SJSA1 (cell line): Measurements from ENCODE around the gene WDR27. TPM values are rescaled to one million over a fixed set of nuclear protein-coding genes. Genes with fewer than 3 reads are reported as not detected.
"Not testable (repeated sequence)": the region's sequence is repeated elsewhere in the genome, so short reads cannot be mapped to it uniquely, and the experiment has no call there.

Experiments used
- DNase-seq, 2 experiments: peaks; one replicate each; pipeline ENCODE4 v3.0.0-alpha.2; 2015 to 2020; ENCODE audit warnings: low spot score in 2 of 2, low read depth in 1 of 2
- H3K27ac ChIP-seq: fragments of 250-450 bp; sonication (Bioruptor Pico); 2 replicates; pipeline ENCODE4 v1.5.1; 2020; ENCODE audit warnings: mild to moderate bottlenecking, moderate library complexity
- H3K27me3 ChIP-seq: fragments of 250-450 bp; sonication (Bioruptor Pico); replicated peaks from 2 replicates; pipeline ENCODE4 v1.5.1; 2020; ENCODE audit warnings: mild to moderate bottlenecking, moderate library complexity
- H3K36me3 ChIP-seq: fragments of 250-450 bp; sonication (Bioruptor Pico); 2 replicates; pipeline ENCODE4 v1.5.1; 2020; ENCODE audit warnings: mild to moderate bottlenecking
- H3K4me1 ChIP-seq: fragments of 250-450 bp; sonication (Bioruptor Pico); replicated peaks from 2 replicates; pipeline ENCODE4 v1.6.1; 2021; ENCODE audit warnings: mild to moderate bottlenecking
- H3K4me3 ChIP-seq: fragments of 250-450 bp; sonication (Bioruptor Pico); 2 replicates; pipeline ENCODE4 v1.5.1; 2020; ENCODE audit warnings: mild to moderate bottlenecking
- H3K9me3 ChIP-seq: fragments of 250-450 bp; sonication (Bioruptor Pico); replicated peaks from 2 replicates; pipeline ENCODE4 v1.5.1; 2020; ENCODE audit warnings: mild to moderate bottlenecking
- total RNA-seq: library from RNA; depleted of rRNA; stranded (reverse); fragments of >200 nt; shearing (Covaris generic); gene quantifications from 2 replicates; pipeline ENCODE4 v1.2.3, GENCODE V29; 2014

The WDR27 gene
- total RNA-seq, 1 experiment from 2014 or later = 9.6 TPM

DNA sequence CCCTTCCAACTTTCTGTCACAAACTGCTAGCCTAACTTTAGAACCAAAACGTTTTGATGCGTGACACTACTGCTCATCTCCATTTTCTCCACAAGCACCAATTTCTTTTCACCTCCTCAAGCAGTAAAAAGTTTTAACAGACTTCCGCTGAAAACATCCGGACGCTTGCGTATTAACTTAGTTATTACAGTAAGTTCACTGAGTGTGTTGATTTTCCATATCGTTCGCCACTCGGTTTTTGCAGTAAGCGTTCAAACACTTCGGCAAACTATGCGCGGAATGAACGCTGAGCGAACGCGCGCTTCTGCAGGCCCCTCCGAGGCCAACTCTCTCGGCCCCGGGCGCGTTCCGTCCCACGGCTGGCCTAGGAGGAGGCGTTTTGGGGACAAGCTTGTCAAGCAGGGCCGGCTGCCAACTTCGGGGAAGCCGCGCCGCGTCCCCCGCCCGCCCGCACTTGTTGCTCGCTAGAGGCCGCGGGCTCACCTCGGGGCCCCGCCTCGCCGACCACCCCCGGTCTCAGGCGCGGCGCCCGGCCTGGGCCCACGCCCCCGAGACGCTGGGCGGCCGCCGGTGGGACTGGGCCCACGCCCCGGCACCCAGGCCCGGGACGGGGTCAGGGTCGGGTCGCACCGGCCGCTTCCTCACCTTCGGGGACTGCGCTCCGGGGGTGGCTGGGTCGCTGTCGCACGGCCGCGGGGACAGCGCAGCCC lies 21.5 kb upstream of the WDR27 start:
- H3K9me3 ChIP-seq = no peaks in the 10 kb centered on the region; the same call in 1 of the 2 replicates
- peak overlapping the region; percentile 96 for H3K4me3 ChIP-seq
- peak; percentile 57 to 62 for DNase-seq
- no peaks in the 10 kb centered on the region for H3K27me3 ChIP-seq
- H3K4me1 ChIP-seq = peaks cover 18% of the 10 kb centered on the region
- peaks cover 7% of the 10 kb centered on the region for H3K36me3 ChIP-seq
- H3K27ac ChIP-seq = peak overlapping the region; percentile 67

DNA sequence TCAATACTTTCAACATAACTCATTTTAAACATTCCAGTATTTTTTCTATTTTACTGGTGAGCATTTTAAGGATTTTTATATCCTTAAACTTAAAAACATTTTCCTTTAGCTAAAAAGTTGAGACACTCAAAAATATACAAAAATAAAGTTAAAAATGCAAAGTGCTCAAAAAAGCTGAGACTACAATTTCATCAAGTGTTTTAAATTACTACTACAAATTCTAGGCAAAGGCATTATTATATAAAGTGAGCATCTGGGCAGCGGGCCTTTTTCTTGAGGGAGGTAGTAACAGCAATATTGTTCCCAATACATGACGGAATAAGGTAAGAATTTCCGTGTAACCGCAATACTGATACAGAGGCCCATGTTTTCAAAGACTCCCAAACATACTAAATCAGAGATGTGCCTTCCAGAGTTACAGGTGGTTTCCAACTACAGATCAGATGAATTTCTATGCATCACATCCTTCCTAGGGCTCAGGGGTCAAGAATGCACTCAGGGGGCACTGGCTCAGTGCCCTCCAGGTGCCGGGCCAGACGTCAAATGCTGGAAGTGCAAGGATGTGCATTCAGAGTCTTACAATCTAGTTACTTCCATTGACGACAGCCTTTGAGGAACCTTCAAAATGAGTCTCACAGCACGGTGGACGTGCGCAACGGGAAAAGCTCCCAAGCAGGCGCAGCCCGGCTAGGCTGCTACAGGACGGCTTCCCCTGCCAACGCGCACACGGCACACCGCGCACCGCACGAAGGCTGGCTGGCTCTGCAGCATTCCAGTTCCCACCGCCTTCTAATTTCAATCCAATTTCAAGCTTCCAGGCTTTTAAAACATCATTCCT lies 20.8 kb upstream of the WDR27 start:
- Histone ChIP-seq H3K4me3 (peak overlapping the region; percentile 96), H3K27ac (peak overlapping the region; percentile 67), H3K27me3 (no peaks in the 10 kb centered on the region), H3K36me3 (peaks cover 7% of the 10 kb centered on the region), H3K4me1 (peaks cover 18% of the 10 kb centered on the region), H3K9me3 (no peaks in the 10 kb centered on the region; the same call in 1 of the 2 replicates)
- peak in 1 of 2 experiments; percentile 47 for DNase-seq

DNA sequence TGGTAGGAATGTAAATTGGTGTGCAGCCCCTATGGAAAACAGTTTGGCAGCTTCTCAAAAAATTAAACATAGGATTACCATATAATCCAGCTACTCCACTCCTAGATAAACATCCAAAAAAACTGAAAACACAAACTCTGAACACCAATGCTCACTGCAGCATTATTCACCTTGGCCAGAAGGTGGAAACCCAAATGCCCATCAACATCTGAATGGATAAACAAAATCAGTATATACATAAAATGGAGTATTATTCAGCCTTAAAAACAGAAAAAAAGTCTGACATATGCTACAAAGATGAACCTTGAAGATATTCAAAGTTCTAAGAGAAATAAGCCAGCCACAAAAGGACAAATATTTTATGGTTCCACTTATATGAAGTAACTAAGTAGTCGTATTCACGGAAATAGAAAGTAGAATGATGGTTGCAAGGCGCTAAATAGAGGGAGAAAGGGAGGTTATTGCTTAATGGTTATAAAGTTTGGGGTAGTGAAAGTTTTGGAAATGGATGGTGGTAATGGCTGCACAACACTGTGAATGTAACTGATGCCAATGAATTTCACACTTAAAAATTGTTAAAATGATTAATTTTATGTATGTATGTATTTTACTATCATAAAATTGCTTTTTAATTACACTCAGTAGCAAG lies 18.5 kb upstream of the WDR27 start:
- H3K36me3 ChIP-seq = peaks cover 25% of the 10 kb centered on the region
- peaks cover 18% of the 10 kb centered on the region for H3K4me1 ChIP-seq

DNA sequence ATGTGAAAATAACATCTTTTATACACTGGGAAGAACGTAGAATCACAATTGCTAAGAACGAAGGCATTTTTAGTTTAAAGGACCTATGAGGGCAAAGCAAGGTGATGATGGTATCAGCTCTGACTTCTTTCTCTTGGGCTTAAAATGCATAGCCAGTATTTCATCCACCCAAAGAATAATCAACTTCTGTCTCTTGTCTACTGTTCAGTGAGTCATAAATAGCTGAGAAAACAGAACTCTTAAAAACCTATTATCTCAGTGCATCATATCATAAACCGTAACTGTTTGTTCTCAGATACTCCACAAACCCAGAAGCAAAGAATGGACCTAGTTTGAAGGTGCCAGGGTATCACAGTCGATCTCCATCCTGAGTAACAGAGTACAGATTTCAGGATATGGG lies 17.3 kb upstream of the WDR27 start:
- H3K27ac ChIP-seq = no peak overlapping the region
- no peaks in the 10 kb centered on the region for H3K27me3 ChIP-seq
- peaks cover 38% of the 10 kb centered on the region for H3K36me3 ChIP-seq
- H3K9me3 ChIP-seq = no peaks in the 10 kb centered on the region; the same call in 1 of the 2 replicates
- no peak overlapping the region for H3K4me3 ChIP-seq
- peaks cover 12% of the 10 kb centered on the region for H3K4me1 ChIP-seq
- no peak for DNase-seq

More for the DNA sequence above, 18.5 kb upstream of the WDR27 start:
- no peak for DNase-seq
- no peaks in the 10 kb centered on the region; the same call in 1 of the 2 replicates for H3K9me3 ChIP-seq
- H3K4me3 ChIP-seq = no peak overlapping the region
- H3K27me3 ChIP-seq = no peaks in the 10 kb centered on the region
- H3K27ac ChIP-seq = no peak overlapping the region

DNA sequence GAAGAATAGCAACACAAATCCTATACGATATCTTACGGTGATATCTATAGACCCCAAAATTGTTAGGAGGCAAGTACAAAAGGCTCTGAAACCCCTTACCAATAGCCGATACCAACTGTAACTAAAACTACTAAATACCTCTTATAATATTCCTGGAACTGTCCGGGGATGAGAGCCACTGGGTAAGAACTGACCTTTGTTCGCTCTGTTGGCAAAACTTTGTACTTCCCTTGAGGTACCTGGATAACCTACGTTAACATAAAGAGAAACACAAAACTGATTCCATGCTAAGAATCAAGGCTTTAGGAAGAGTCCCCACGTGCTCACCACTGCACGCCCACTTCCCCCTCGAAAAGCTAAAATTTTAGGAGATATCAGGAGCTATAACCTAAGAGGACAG lies 12.8 kb upstream of the WDR27 start:
- no peaks in the 10 kb centered on the region for H3K9me3 ChIP-seq
- H3K27ac ChIP-seq = no peak overlapping the region
- no peaks in the 10 kb centered on the region for H3K4me1 ChIP-seq
- H3K36me3 ChIP-seq = peaks cover 63% of the 10 kb centered on the region
- DNase-seq = no peak
- H3K4me3 ChIP-seq = no peak overlapping the region
- no peaks in the 10 kb centered on the region for H3K27me3 ChIP-seq

DNA sequence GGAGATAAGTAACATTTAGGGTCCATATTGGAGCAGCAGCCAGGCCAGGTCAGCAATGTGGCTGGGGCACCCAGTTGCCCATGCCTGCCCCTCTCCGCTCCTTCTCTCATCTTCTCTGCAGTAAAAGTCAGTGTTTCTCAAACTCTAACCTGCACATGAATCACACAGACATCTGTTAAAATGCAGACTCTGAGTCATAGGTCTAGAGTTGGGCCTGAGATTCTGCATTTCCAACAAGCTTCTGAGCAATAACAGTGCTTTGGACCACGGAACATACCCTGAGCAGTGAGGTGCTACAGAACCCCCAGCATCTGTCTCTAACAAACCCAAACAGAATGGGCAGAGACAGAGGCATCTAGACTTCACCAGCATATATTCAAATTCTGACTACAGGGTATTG lies 12.3 kb upstream of the WDR27 start:
- Histone ChIP-seq H3K27me3 (no peaks in the 10 kb centered on the region), H3K36me3 (peaks cover 66% of the 10 kb centered on the region), H3K4me1 (no peaks in the 10 kb centered on the region)

DNA sequence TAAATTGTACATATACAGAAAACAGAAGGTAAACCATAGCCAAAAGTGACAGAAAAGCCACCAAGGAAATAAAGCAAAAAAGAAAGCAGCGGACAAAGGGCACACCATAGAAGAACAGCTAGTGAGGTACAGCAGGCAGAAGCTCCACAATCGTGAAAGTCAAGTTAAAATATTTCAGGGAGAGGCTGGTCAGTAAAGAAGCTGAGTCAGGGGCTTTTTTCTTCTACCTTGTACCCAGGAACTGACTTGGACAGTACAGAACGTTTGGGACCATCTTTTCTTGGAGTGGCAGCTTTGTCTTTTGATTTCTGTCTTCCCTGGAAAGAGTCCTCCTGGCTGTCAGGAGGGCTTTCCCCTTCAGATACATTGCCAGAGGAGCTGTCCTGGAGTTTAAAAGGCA lies 8.2 kb upstream of the WDR27 start:
- no peak overlapping the region for H3K4me3 ChIP-seq
- DNase-seq = no peak
- H3K9me3 ChIP-seq = no peaks in the 10 kb centered on the region
- H3K4me1 ChIP-seq = no peaks in the 10 kb centered on the region
- no peaks in the 10 kb centered on the region for H3K27me3 ChIP-seq
- peaks cover 58% of the 10 kb centered on the region for H3K36me3 ChIP-seq
- no peak overlapping the region for H3K27ac ChIP-seq

More for the DNA sequence above, 12.3 kb upstream of the WDR27 start:
- no peak for DNase-seq
- Histone ChIP-seq H3K27ac (no peak overlapping the region), H3K9me3 (no peaks in the 10 kb centered on the region), H3K4me3 (no peak overlapping the region)

DNA sequence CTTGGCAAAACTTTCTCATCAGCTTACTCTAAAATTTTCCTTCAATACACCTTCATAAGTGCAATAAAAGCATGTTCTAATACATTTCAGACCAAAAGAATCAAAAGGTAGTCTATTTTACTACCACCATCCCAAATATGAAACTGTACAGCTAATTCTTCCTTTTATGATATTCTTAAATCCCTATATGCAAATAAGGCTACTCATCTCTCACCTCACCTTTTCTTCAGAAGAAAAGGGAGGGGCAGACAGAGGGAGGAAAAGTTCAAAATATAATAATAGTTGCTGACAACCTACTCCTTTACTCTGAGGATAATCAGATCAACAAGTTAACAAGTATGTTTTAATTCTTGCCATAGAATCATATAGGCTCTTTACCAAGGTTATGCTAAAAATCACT lies 7.5 kb upstream of the WDR27 start:
- H3K4me1 ChIP-seq = 0 out of 2 replicates have a peak, but pooled peaks cover under 1% of the 10 kb centered on the region
- no peak overlapping the region for H3K4me3 ChIP-seq
- H3K27ac ChIP-seq = no peak overlapping the region
- no peak for DNase-seq
- H3K27me3 ChIP-seq = no peaks in the 10 kb centered on the region
- peaks cover 58% of the 10 kb centered on the region for H3K36me3 ChIP-seq
- H3K9me3 ChIP-seq = no peaks in the 10 kb centered on the region

DNA sequence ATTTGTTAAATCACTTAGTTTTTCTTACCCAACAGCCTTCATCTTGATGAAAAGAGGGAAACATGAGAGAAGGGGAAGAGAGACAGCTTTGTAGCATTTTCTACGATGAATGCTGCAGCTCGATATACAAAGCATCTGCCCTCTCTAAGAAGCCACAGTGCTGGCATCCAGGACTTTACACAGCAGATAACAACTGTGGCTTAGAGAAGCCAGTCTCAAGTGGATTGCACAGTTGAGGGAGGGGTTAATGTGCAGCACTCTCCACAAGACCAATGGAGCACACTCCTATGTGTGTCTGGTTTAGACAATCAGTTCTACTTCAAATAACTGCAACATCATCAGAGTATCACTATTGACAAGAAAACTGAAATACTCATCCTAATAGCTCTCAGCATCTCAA lies 5.9 kb upstream of the WDR27 start:
- no peak for DNase-seq
- H3K27me3 ChIP-seq = no peaks in the 10 kb centered on the region
- H3K27ac ChIP-seq = no peak overlapping the region
- no peak overlapping the region for H3K4me3 ChIP-seq
- H3K9me3 ChIP-seq = no peaks in the 10 kb centered on the region
- peaks cover 13% of the 10 kb centered on the region; the same call in 1 of the 2 replicates for H3K4me1 ChIP-seq
- H3K36me3 ChIP-seq = peaks cover 61% of the 10 kb centered on the region

DNA sequence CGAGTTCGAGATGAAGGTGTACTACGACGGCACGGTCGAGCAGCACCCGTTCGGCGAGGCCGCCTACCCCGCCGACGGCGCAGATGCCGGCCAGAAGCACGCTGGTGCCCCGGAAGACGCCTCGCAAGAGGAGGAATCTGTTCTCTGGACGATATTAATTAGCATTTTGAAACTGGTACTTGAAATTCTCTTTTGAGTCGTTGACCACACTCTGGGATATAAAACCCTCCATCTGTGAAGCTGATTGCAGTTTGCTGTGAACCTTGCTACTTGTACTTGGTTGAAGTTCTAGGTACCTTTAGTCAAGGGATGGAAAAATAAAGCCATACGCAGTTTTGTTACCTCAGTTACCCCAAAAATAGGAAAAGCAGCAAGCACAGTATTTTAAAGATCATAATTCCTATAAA lies 1.0 kb upstream of the WDR27 start:
- DNase-seq = no peak
- Histone ChIP-seq H3K36me3 (peaks cover 41% of the 10 kb centered on the region), H3K9me3 (no peaks in the 10 kb centered on the region), H3K27me3 (no peaks in the 10 kb centered on the region), H3K27ac (peak overlapping the region; percentile 72), H3K4me1 (peaks cover 30% of the 10 kb centered on the region), H3K4me3 (peak overlapping the region; percentile 91)

DNA sequence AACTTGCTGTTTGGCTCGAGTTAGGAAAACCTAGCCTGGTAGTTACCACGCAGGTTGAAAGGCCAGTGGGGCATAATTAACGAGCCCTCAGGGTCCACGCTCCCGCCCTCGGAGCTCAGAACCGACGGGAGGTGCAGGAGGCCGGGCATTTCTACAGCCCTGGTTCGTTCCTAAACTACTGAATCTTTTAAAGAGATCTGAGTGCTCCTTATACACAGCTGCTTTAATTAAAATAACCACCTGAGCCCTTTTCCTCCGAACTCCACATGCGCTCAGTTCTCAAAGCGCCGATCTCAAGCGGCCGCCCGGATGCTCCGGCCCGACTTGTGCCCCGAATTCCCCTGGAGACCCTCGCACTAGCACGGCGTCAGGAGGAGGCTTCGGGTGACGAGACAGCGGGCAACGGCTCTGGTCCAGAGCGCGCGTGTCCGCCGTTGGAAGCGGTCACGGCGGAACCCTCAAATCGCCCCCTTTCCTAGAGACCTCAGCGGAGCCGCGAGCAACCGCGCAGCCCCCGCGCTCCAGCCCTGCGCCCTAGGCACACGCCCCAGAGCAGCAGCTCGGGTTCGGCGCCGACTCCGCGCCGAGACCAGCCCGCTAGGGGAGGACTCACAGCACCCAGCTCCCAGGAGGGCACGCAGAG lies 397 bp downstream of the WDR27 start:
- H3K4me1 ChIP-seq = peaks cover 30% of the 10 kb centered on the region
- no peaks in the 10 kb centered on the region for H3K27me3 ChIP-seq
- H3K4me3 ChIP-seq = peak overlapping the region; percentile 91
- H3K27ac ChIP-seq = peak overlapping the region; percentile 72
- H3K36me3 ChIP-seq = peaks cover 41% of the 10 kb centered on the region
- no peak for DNase-seq
- H3K9me3 ChIP-seq = no peaks in the 10 kb centered on the region; the same call in 1 of the 2 replicates

DNA sequence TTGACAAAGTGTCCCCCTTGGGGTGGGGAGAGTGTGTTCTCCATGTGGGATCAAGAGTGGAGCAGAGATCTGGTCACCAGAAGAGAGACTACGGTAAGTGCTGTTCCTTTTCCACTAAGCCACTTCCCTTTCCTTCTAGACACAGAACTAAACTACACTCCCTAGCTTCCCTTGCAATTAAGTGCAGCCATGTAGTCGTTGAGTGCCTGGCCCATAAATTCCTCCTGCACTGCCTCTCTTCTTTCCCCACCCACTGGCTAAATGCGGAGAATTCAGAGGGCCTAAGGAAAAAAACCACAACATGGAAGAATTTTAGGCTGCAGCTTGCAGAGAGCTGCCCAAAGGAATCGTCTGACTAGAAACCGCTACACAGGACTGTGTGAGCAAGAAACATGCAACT lies 1.5 kb downstream of the WDR27 start:
- H3K27ac ChIP-seq = no peak overlapping the region
- H3K4me1 ChIP-seq = peaks cover 30% of the 10 kb centered on the region
- no peak overlapping the region for H3K4me3 ChIP-seq
- DNase-seq = no peak
- H3K27me3 ChIP-seq = no peaks in the 10 kb centered on the region
- H3K9me3 ChIP-seq = no peaks in the 10 kb centered on the region; the same call in 1 of the 2 replicates
- H3K36me3 ChIP-seq = peaks cover 39% of the 10 kb centered on the region

DNA sequence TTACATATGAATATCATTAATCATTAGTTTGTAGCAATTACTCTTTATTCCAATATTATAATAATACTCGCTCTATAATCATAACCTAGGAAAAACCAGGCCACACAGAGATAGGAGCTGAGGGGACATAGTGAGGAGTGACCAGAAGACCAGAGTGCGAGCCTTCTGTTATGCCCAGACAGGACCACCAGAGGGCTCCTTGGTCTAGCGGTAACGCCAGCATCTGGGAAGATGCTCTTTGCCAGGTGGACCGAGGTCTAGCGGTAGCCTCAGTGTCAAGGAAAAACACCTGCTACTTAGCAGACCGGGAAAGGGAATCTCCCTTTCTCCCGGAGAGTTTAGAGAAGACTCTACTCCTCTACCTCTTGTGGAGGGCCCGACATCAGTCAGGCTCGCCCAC lies 4.7 kb downstream of the WDR27 start:
- DNase-seq, H3K27ac ChIP-seq, H3K9me3 ChIP-seq, H3K27me3 ChIP-seq, H3K4me3 ChIP-seq: not testable (repeated sequence)
- Histone ChIP-seq H3K4me1 (peaks cover 14% of the 10 kb centered on the region), H3K36me3 (peaks cover 19% of the 10 kb centered on the region)
